ENCODE results near the gene SCFD2. TPM values are rescaled to one million over a fixed set of nuclear protein-coding genes. Genes with fewer than 3 reads are reported as not detected.

SCFD2 gene
- polyA plus RNA-seq, 12 donors, result 10.3 to 13.4 (median 11.6) TPM; not detected in 1

GRCh38 chr4:53016099-53016820 lies 349.6 kb downstream of the SCFD2 start:
- no peak for DNase-seq

- DNase-seq, result peak; percentile 84
These were observed 350.2 kb downstream of the SCFD2 start for GRCh38 chr4:53015681-53016080.

GRCh38 chr4:53014881-53015280 lies 351.0 kb downstream of the SCFD2 start:
- DNase-seq, result no peak

- no peak for DNase-seq
These were observed 351.7 kb downstream of the SCFD2 start for GRCh38 chr4:53013873-53014775.

GRCh38 chr4:53012738-53013137 lies 353.1 kb downstream of the SCFD2 start:
- peak; percentile 66 for DNase-seq

GRCh38 chr4:53011259-53011905 lies 354.5 kb downstream of the SCFD2 start:
- DNase-seq, result peak; percentile 43

GRCh38 chr4:53010318-53010717 lies 355.5 kb downstream of the SCFD2 start:
- DNase-seq, result peak; percentile 51

GRCh38 chr4:53009824-53010223 lies 356.0 kb downstream of the SCFD2 start:
- no peak for DNase-seq

GRCh38 chr4:53007024-53007423 lies 358.8 kb downstream of the SCFD2 start:
- DNase-seq, result no peak

- DNase-seq, result no peak
These were observed 360.1 kb downstream of the SCFD2 start for GRCh38 chr4:53005808-53006207.

GRCh38 chr4:53005149-53005546 lies 360.7 kb downstream of the SCFD2 start:
- no peak for DNase-seq

- DNase-seq, result no peak
These were observed 361.2 kb downstream of the SCFD2 start for GRCh38 chr4:53004497-53005148.

- DNase-seq, result no peak
These were observed 361.9 kb downstream of the SCFD2 start for GRCh38 chr4:53003959-53004358.

- no peak for DNase-seq
These were observed 365.3 kb downstream of the SCFD2 start for GRCh38 chr4:53000560-53000959.

- DNase-seq, result no peak
These were observed 366.2 kb downstream of the SCFD2 start for GRCh38 chr4:52999626-53000025.

- no peak for DNase-seq
These were observed 367.4 kb downstream of the SCFD2 start for GRCh38 chr4:52998413-52998812.

- DNase-seq, result no peak
These were observed 368.8 kb downstream of the SCFD2 start for GRCh38 chr4:52997132-52997416.

GRCh38 chr4:52996261-52997131 lies 369.4 kb downstream of the SCFD2 start:
- no peak for DNase-seq

- no peak for DNase-seq
These were observed 370.4 kb downstream of the SCFD2 start for GRCh38 chr4:52995360-52996030.

GRCh38 chr4:52994567-52994966 lies 371.3 kb downstream of the SCFD2 start:
- no peak for DNase-seq

- no peak for DNase-seq
These were observed 372.1 kb downstream of the SCFD2 start for GRCh38 chr4:52993771-52994170.

Measured in muscle of arm (tissue), 12 donors.